AG09309 (cell line): ENCODE results near the gene HEPACAM.

ENCODE experiments used
- DNase-seq: peaks from one replicate; pipeline ENCODE4 v3.0.0-alpha.2; 2010; ENCODE audit warnings: low read depth
- H3K4me3 ChIP-seq: 2 replicates; pipeline ENCODE4 v1.5.1; 2011; ENCODE audit warnings: mild to moderate bottlenecking, low read depth, low read length, moderate library complexity; ENCODE audit not compliant: control insufficient read depth
- CTCF ChIP-seq: IDR thresholded peaks from 2 replicates; pipeline ENCODE4 v1.5.1; 2011; ENCODE audit warnings: mild to moderate bottlenecking, low read depth, low read length, inconsistent platforms; ENCODE audit not compliant: insufficient read depth, control insufficient read depth; ENCODE audit errors: missing control alignments

The HEPACAM gene

GRCh38 chr11:124897674-124898262 is 38.1 kb downstream of the HEPACAM start, which contains the start of gene ROBO4:
ROBO4 (minus strand) TSS chr11:124897865; CDS start chr11:124897795, 70 bp downstream.
- no peak for TF ChIP-seq CTCF
- no peak within 1 kb of the TSS for H3K4me3 ChIP-seq
- no peak for DNase-seq

GRCh38 chr11:124896821-124897391 is 38.9 kb downstream of the HEPACAM start:
- H3K4me3 ChIP-seq = no peak overlapping the region
- TF ChIP-seq CTCF = no peak
- DNase-seq = no peak

- TF ChIP-seq CTCF = no peak
- no peak for DNase-seq
- H3K4me3 ChIP-seq = no peak overlapping the region
These were observed 39.6 kb downstream of the HEPACAM start for GRCh38 chr11:124896071-124896750.

- no peak for DNase-seq
- TF ChIP-seq CTCF = no peak
- H3K4me3 ChIP-seq = no peak overlapping the region
These were observed 40.3 kb downstream of the HEPACAM start for GRCh38 chr11:124895471-124895971.

- no peak for TF ChIP-seq CTCF
- H3K4me3 ChIP-seq = no peak overlapping the region
- DNase-seq = no peak
These were observed 41.0 kb downstream of the HEPACAM start for GRCh38 chr11:124894606-124895430.

GRCh38 chr11:124893781-124894401 is 42.0 kb downstream of the HEPACAM start:
- no peak overlapping the region for H3K4me3 ChIP-seq
- no peak for DNase-seq
- no peak for TF ChIP-seq CTCF
